Kidney (tissue), 14 donors: ENCODE measurements around the gene SF3B2. TPM values are rescaled to one million over a fixed set of nuclear protein-coding genes. Genes with fewer than 3 reads are reported as not detected.

ENCODE experiments used
- DNase-seq, 5 donors: peaks; one replicate each; pipeline ENCODE4 v3.0.0-alpha.2; 2013 to 2020
- FAIRE-seq: peaks from 2 replicates; lab custom pipeline; 2012; peaks lifted over from hg19 to GRCh38; lab: Jason Lieb, UNC
- H3K27ac ChIP-seq, 2 donors: one replicate each; pipeline ENCODE4 v1.7.0; 2013; ENCODE audit warnings: low read depth in 2 of 2, low read length in 2 of 2, inconsistent platforms in 1 of 2
- H3K27me3 ChIP-seq: one replicate; pipeline ENCODE4 v1.7.1; 2013; ENCODE audit warnings: low read length, inconsistent platforms; ENCODE audit not compliant: control insufficient read depth, insufficient read depth
- H3K36me3 ChIP-seq, 3 donors: one replicate each; pipeline versions ENCODE4 v1.7.0 to v1.7.1; 2013; ENCODE audit warnings: low read length in 3 of 3, control low read depth in 1 of 3, inconsistent platforms in 1 of 3; ENCODE audit not compliant: insufficient read depth in 3 of 3, control insufficient read depth in 2 of 3
- H3K4me1 ChIP-seq, 3 donors: one replicate each; pipeline versions ENCODE4 v1.7.0 to v1.7.1; 2013; ENCODE audit warnings: low read length in 3 of 3, inconsistent platforms in 1 of 3, low read depth in 1 of 3; ENCODE audit not compliant: control insufficient read depth in 2 of 3, insufficient read depth in 2 of 3
- H3K4me3 ChIP-seq, 3 donors: one replicate each; pipeline versions ENCODE4 v1.7.0 to v1.8.1; 2013; ENCODE audit warnings: low read length in 3 of 3, control low read depth in 1 of 3, inconsistent platforms in 1 of 3
- H3K9ac ChIP-seq, 3 donors: one replicate each; pipeline versions ENCODE4 v1.7.0 to v1.7.1; 2013; ENCODE audit warnings: low read length in 3 of 3, control low read depth in 1 of 3, inconsistent platforms in 1 of 3
- H3K9me3 ChIP-seq, 3 donors: one replicate each; pipeline versions ENCODE4 v1.7.0 to v1.7.1; 2013; ENCODE audit warnings: low read length in 3 of 3, control low read depth in 1 of 3, inconsistent platforms in 1 of 3; ENCODE audit not compliant: control insufficient read depth in 2 of 3, insufficient read depth in 1 of 3
- CTCF ChIP-seq: IDR thresholded peaks from 3 replicates; pipeline ENCODE4 v1.5.1; 2012; ENCODE audit warnings: mild to moderate bottlenecking, moderate library complexity, borderline replicate concordance; ENCODE audit not compliant: insufficient read depth; ENCODE audit errors: extremely low read depth
- intact Hi-C: fragments of 100-400 bp; cut with DNase I; formaldehyde crosslinking; loops from one replicate; pipeline ENCODE4 v1.11.1; 2022
- polyA plus RNA-seq: library from polyadenylated mRNA; stranded (reverse); fragments of 350-450 nt; fragmentation: Illumina TruSeq; extraction: RNeasy Lipid Tissue Mini Kit (QIAGEN cat#74804); gene quantifications from one replicate; pipeline ENCODE4 v1.2.3, GENCODE V29; 2014; ENCODE audit warnings: low read depth, low replicate concordance; ENCODE audit not compliant: insufficient read depth
- total RNA-seq: library from RNA; stranded (reverse); fragmentation: NEBNext Ultra II Directional; extraction: Animal tissue kit (Norgen Biotek cat#: 25700); gene quantifications from one replicate; pipeline ENCODE4 v1.2.1, GENCODE V29; 2021
- donor health status: control.
- donor health status: control.
- donor health status: control.
- donor health status: control.
- donor health status: control.
- donor health status: DM: yes; HTN: yes; CAD: no.
- donor health status: Normal renal cell carcinoma (clear cell type).

Gene SF3B2
- total and polyA plus RNA-seq, 2 donors from 2014 or later = 114 to 172 TPM

- intact Hi-C loops = no loop called here
- TF ChIP-seq CTCF = no peak
- FAIRE-seq = no peak
- no peak for DNase-seq
- H3K4me1 ChIP-seq = peaks cover 0 to 2% (median 0%) of the 10 kb centered on the region in 3 donors
- H3K27ac ChIP-seq = no peak overlapping the region
- H3K36me3 ChIP-seq = peaks cover 21 to 84% (median 58%) of the 10 kb centered on the region in 3 donors
- no peak overlapping the region for H3K9ac ChIP-seq
- no peaks in the 10 kb centered on the region for H3K9me3 ChIP-seq
- no peak overlapping the region for H3K4me3 ChIP-seq
- H3K27me3 ChIP-seq = no peaks in the 10 kb centered on the region
Observed at GRCh38 chr11:66059966-66060680, 8.0 kb downstream of the SF3B2 start.

DNA sequence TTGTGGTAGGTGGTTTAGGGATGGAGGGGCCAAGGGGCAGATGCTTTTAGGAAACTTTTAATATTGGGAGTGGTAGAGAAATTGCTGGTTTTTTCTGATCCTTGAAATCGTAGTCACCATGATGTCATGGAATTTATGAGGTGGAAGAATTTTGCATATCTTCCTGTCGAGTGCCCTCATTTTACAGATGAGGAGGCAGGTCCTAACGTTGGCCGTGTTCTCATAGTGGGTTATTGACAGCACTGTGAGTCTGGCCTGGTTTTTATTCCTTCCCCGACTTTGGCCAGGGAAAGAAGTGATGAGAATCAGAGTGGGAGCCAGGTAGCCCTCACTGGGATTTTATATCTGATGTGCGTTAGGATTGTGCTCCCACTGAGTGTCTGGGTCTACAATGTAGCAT is 9.1 kb downstream of the SF3B2 start:
- FAIRE-seq (no peak), DNase-seq (no peak)
- Histone ChIP-seq H3K4me1 (no peaks in the 10 kb centered on the region), H3K27ac (no peak overlapping the region), H3K36me3 (peaks cover 23 to 78% (median 55%) of the 10 kb centered on the region in 3 donors), H3K9me3 (no peaks in the 10 kb centered on the region), H3K4me3 (no peak overlapping the region), H3K9ac (no peak overlapping the region), H3K27me3 (no peaks in the 10 kb centered on the region)
- intact Hi-C loops = no loop called here
- TF ChIP-seq CTCF = no peak

- intact Hi-C loops = no loop called here
- no peaks in the 10 kb centered on the region for H3K27me3 ChIP-seq
- H3K36me3 ChIP-seq = peaks cover 26 to 78% (median 58%) of the 10 kb centered on the region in 3 donors
- H3K4me3 ChIP-seq = no peak overlapping the region
- no peak overlapping the region for H3K9ac ChIP-seq
- H3K4me1 ChIP-seq = no peaks in the 10 kb centered on the region
- H3K27ac ChIP-seq = no peak overlapping the region
- no peaks in the 10 kb centered on the region for H3K9me3 ChIP-seq
- DNase-seq = no peak
- FAIRE-seq = no peak
- no peak for TF ChIP-seq CTCF
Observed at GRCh38 chr11:66062408-66062807, 10.2 kb downstream of the SF3B2 start.

GRCh38 chr11:66063900-66064299 is 11.7 kb downstream of the SF3B2 start:
- H3K27ac ChIP-seq = no peak overlapping the region
- peaks cover 21 to 73% (median 51%) of the 10 kb centered on the region in 3 donors for H3K36me3 ChIP-seq
- no peak for DNase-seq
- peaks cover 0 to 8% (median 8%) of the 10 kb centered on the region in 3 donors for H3K4me1 ChIP-seq
- H3K27me3 ChIP-seq = no peaks in the 10 kb centered on the region
- H3K9me3 ChIP-seq = no peaks in the 10 kb centered on the region
- no peak overlapping the region for H3K9ac ChIP-seq
- TF ChIP-seq CTCF = no peak
- no peak for FAIRE-seq
- intact Hi-C loops = no loop called here
- H3K4me3 ChIP-seq = no peak overlapping the region
